Endometrial microvascular endothelial cells (primary cell): Measurements from ENCODE around the gene ASB13. TPM values are rescaled to one million over a fixed set of nuclear protein-coding genes. Genes with fewer than 3 reads are reported as not detected.
"Not testable (repeated sequence)": the region's sequence is repeated elsewhere in the genome, so short reads cannot be mapped to it uniquely, and the experiment has no call there.

Source experiments
- in situ Hi-C: cut with HindIII; loops from 2 replicates; pipeline ENCODE4 v1.10.0; 2017; ENCODE audit warnings: low sequenced_read_pairs, low pct_unique_long_range_greater_than_20kb; ENCODE audit errors: inconsistent ontology term
- total RNA-seq: library from RNA; depleted of rRNA; stranded (reverse); fragments of >200 nt; gene quantifications from one replicate; pipeline ENCODE4 v1.2.3, GENCODE V29; 2015; ENCODE audit errors: inconsistent ontology term

The ASB13 gene
- total RNA-seq, 1 donor from 2014 or later = 10.3 TPM

DNA sequence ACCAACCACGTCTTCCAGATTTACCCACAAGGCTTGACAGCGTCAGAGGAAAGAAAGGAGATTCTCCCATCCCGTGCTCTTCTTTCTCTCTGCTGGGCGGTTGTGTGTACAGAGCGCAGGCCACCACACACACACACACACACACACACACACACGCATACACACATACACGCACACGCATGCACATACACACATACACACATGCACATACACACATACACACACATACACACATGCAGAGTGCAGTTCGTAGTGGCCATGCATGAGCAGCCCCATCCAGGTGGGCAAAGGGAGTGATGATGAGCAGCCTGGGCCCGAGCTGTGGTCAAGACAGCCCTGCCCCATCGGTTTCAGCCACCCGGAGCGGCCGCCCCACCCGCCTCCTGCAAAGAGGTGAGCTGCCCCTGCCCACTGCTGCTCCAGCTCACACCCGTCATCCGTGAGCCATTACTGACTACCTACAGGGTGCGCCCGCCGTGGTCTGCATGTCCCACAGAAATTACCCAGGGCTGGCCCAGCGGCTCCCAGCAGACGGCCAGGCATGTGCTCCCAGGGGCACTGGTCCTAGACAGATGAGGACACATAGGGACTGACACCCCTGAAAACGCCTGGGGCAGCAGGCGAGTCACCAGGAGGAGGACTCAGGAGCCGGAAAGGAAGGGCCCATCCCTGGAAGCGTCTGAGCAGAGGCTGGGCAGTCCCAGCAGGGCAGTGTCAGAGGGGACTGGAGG, 69.6 kb downstream of the ASB13 start:
- in situ Hi-C loops = no loop called here

DNA sequence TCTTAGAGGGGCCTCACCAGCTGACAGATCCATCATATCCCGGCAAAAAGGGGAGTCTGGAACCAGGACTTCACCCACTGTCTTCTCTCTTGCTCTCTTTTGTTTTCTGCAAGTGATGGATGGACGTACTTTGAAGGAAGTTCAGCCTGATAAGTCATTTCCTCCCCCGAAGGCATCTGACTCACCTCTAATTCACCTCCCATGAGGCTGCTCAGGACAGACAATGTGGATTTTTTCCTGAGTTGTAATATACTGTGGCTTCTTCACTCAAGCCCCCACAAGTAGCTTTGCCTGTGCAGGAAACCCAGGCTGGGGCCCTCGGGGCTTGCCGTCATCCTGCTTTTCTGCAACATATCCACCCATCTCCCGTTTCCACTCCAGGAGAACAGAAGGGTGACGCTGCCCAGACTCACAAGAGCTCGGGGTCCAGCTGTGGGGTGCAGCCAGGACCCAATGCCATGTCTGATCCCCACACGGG, 70.4 kb downstream of the ASB13 start:
- in situ Hi-C loops = no loop called here

DNA sequence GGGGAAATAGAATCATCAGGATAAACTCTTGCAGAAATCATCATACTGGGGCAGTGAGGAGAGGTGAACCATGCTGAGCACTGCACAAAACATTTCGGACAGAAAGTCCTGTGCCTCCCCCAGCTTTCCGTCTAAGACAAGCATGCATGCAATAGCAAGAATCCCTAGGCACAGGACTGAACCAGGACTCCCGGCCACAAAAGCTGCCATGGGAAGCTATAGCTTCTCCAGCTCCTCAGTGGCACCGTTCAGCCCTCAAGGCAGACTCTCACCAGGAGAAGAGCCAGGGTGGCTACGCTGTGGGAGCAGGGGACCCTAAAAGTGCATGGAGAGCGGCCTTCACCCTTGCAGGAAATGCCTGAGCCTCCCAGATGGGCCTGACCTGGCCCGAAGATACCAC, 70.8 kb downstream of the ASB13 start:
- in situ Hi-C loops = no loop called here

DNA sequence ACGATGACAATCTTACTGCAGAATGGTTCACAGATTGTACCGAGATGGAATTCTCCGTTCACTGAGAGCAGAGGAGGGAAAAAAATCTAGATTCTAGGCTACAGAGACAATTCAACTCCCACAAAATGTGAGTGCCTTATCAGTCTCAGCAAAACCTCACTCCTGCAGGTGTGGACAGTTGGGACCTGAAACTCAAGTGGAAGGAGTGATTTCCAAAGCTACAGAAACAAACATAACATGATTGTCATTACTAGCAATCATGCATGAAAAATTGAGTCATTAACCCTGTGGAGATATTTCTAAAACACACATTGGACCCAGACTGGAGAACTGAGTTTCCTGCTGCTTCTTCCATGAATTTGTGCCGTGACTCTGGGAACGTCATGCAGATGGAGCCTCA, 71.3 kb downstream of the ASB13 start:
- in situ Hi-C loops = no loop called here

DNA sequence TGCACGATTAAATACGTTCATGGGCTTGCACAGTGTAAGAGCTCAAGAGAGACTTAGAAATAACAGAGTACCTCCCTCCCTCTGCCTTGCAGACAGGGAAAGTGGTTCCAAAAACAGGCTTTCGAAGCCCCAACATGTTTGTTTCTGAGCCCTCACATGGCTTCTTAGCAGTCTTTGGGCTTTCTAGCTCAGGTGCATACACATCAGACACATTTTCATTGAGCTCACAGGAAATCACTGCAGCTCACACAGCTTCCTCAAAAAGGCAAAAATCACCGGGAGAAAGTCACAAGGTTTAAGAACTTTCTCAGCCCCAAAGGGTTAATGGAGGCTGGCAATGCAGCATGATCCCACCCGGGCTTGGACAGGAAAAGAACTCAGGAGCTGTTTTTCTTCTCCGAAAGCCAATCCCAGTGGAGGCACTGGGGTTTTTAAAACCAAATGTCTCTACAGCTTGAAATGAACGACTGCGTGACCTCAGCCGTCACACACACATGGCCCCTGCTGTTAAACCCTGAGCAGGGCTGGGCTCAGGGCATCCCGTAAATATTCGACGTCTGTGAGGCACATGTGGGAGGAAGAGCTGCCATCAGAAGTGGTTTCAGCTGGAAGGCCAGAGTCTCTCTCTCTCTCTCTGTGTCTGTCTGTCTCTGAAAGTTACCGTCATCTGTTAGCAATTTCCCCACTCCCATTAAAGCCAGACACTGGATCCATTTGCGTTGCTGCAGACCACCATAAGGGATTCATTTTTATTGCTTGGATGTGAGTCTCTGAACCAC, 71.9 kb downstream of the ASB13 start:
- in situ Hi-C loops = no loop called here

DNA sequence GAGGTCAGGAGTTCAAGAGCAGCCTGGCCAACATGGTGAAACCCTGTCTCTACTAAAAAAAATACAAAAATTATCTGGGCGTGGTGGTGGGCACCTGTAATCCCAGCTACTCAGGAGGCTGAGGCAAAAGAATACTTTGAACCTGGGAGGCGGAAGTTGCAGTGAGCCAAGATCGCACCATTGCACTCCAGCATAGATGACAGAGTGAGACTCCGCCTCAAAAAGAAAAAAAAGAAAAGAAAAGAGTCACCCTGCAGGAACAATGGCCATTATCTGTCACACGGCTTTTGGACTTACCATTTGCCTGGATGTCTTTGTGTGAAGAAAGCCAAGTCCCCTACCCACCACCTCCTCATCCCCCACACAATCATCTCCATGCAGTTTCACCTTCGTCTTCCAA, 73.0 kb downstream of the ASB13 start:
- in situ Hi-C loops = not testable (repeated sequence)

DNA sequence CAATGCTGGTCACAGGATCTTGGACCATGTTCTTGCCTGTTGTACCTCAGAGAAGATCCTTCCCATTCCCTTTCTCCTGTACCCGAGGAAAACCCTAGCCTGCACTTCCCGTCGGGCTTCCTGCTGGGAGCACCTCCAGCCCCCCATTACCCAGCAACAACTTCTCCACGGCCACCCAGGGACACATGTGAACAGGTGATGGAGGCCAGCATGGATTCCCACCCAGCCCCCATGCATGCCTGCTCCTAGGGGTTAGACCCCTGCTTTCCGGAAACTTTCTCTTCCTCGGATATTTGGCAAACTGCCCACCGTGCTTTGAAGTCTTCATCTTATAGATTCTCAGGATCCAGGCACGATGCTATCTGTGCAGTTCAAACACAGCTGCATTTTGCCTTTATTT, 74.3 kb downstream of the ASB13 start:
- in situ Hi-C loops = no loop called here

DNA sequence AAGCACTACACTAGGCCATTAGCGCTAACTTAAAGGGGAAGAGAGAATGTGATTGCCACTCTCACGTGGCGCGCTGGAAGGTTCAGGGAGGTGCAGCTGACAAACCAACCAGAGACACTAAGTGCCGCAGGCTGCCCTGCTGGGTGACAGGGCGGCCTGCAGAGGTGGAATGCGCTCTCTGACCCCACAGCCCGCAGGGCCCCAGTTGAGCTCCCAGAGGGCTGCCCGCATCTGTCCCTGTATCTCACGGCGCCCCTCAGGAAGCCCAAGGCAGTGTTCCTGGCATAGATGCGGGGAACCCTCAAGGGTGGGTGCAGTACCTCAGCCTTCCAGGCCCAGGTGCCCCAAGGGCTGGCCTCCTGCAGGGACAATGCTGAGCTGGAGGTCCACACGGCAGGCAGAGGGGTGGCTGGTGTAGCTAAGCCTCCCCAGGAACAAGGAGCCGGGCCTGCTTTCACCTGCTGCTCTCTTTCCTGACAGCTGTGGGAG, 75.0 kb downstream of the ASB13 start:
- in situ Hi-C loops = no loop called here

DNA sequence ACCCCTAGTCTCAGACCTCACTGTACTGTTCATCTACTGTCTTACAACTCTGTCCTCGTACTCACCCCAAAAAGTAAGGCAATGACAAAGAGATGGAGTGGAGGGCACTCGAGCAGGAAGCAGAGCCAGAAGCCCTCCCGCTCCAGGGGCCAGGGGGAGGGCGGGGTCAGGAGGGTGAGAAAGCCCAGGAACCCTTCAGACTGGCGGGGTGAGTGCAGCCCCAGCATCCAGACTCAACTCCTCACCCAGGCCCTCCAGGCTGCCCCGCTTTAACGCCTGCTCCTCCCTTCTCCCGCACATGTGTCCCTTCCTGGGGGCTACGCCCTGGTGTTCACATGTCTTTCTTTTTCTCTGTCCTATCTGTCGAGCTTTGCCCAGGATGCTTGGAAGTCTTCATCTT, 75.6 kb downstream of the ASB13 start:
- in situ Hi-C loops = no loop called here

DNA sequence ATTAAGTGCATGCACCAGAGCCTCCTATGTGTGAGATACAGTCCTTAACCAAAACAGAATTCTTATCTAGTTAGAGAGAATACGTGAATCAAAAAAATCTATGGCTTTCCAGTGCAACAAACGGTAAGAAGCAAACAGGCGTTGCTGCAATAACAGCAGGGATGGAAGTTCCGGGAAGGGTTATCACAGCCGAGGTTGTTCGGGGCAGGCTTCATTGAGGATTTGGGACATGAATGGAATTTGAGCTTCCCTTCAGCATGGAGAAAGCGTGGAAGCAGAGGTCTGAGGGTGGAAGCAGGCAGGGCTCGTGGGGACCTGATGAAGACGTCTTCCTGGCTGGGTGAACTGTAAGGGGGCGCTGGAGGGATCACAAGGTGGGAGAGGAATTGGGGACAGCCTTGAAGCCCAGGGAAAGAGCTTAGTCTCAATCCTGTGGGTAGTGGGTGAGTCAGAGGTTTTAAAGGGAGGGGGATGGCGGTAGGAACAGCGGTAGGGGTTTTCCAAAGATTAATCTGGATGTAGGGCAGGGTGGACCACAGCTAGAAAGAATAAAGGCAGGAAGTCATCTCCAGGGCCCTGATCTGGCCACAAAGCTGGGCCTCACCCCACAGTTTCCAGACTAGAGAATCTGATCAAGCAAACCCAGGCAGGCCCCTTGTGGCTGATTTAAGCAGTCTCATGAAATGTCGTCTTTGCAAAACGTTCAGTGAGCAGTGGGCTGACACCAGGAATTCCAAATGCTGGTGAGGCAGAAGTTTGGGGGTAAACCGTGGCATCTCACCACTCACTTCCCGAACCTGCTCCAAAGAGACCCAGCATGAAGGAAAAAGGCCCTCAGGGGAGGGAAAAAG, 76.5 kb downstream of the ASB13 start:
- in situ Hi-C loops = no loop called here

DNA sequence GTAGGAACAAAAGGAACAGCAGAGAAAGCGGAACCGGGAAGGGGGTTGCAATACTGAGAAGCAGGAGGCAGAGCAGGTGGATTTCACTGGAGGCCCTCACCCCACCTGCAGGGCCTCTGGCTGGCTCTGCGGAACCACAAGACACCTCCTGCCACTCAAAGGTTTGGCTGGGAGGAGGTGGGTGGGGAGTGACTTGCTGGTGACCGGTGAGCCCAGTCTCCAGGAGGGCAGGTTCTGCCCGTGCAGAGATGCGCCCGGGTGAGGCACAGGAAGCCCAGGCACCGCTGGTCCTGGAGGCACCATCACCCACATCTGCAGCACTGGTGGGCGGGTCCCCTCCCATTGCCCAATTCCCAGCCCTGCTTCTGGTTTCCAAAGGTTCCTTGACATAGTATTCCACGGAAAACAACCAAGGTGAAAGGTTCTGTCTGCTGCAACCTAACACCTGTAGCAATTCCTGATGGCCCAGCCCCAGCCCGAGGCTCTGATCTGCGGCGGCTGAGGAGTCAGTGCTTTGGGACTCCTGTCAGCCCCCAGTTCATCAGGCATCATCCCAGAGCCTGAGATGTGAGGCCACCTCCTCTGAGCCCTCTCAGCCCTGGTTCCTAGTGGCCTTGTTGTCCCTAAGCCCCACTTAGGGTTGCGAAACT, 77.3 kb downstream of the ASB13 start:
- in situ Hi-C loops = no loop called here

Other genes with a start within 250 kb of the ASB13 start
- gene CALML5, start 167.0 kb downstream of the ASB13 start, total RNA-seq = not detected
- not detected for gene CALML3, start 141.6 kb downstream of the ASB13 start, total RNA-seq
- gene TASOR2, start 18.2 kb upstream of the ASB13 start, total RNA-seq = 48.7 TPM
- gene GDI2, start 146.8 kb upstream of the ASB13 start, total RNA-seq = 408 TPM
- 3.6 TPM for gene ANKRD16, start 223.3 kb upstream of the ASB13 start, total RNA-seq
- 93.5 TPM for gene FBH1, start 223.6 kb upstream of the ASB13 start, total RNA-seq